K562 (cell line): ENCODE results near the gene SLC2A4. TPM values are rescaled to one million over a fixed set of nuclear protein-coding genes. Genes with fewer than 3 reads are reported as not detected.

Experiments used
- C11orf30 ChIP-seq: fragments of 450-650 bp; IDR thresholded peaks from 2 replicates; pipeline ENCODE4 v1.6.1; 2016; ENCODE audit warnings: low read depth, mild to moderate bottlenecking
- DNMT1 ChIP-seq: fragments of 450-650 bp; IDR thresholded peaks from 2 replicates; pipeline ENCODE4 v1.6.1; 2016; ENCODE audit warnings: antibody characterized with exemption, mild to moderate bottlenecking
- ELF4 ChIP-seq: fragments of 450-650 bp; formaldehyde crosslinking; IDR thresholded peaks from 2 replicates; pipeline ENCODE4 v1.4.0; 2022; ENCODE audit warnings: missing genetic modification characterization
- HOXB6 ChIP-seq: fragments of 250-450 bp; sonication (Bioruptor Pico); IDR thresholded peaks from 2 replicates; pipeline ENCODE4 v1.5.1; 2022; ENCODE audit warnings: mild to moderate bottlenecking, borderline replicate concordance
- KAT2B ChIP-seq: IDR thresholded peaks from one replicate; pipeline ENCODE4 v1.6.1; 2012; ENCODE audit warnings: low read depth, mild to moderate bottlenecking, control low read depth, inconsistent platforms, low read length, moderate library complexity
- MAFG ChIP-seq: fragments of 450-650 bp; conservative IDR thresholded peaks from 2 replicates; pipeline ENCODE4 v1.6.1; 2016; ENCODE audit warnings: missing genetic modification characterization, missing compliant biosample characterization
- MEF2A ChIP-seq: IDR thresholded peaks from 2 replicates; pipeline ENCODE4 v1.6.1; 2011; ENCODE audit warnings: low read depth, mild to moderate bottlenecking, low read length, moderate library complexity; ENCODE audit not compliant: control insufficient read depth
- MEIS2 ChIP-seq: fragments of 450-650 bp; IDR thresholded peaks from 2 replicates; pipeline ENCODE4 v1.6.1; 2014; ENCODE audit warnings: mild to moderate bottlenecking; ENCODE audit not compliant: partially characterized antibody
- NR4A1 ChIP-seq, 2 experiments: fragments of 250-450 bp in 1 of 2; fragments of 450-650 bp in 1 of 2; sonication (Bioruptor Pico) in 1 of 2; IDR thresholded peaks; 2 replicates each; pipeline versions ENCODE4 v1.4.0 to v1.6.1; 2016 to 2020; ENCODE audit warnings: mild to moderate bottlenecking in 2 of 2, missing compliant biosample characterization in 1 of 2, missing genetic modification characterization in 1 of 2, moderate library complexity in 1 of 2
- TEAD4 ChIP-seq, 2 experiments: sonication (generic) in 1 of 2; formaldehyde crosslinking in 1 of 2; IDR thresholded peaks; 2 replicates each; pipeline versions ENCODE4 v1.6.1 to v1.8.0; 2012 to 2022; ENCODE audit warnings: borderline replicate concordance in 1 of 2, inconsistent platforms in 1 of 2, low read length in 1 of 2, mild to moderate bottlenecking in 1 of 2, missing genetic modification reagents in 1 of 2
- ZNF830 ChIP-seq: fragments of 250-450 bp; sonication (Bioruptor Pico); IDR thresholded peaks from 2 replicates; pipeline ENCODE4 v1.5.0; 2021; ENCODE audit warnings: mild to moderate bottlenecking
- polyA plus RNA-seq, 8 experiments: library from polyadenylated mRNA; depleted of rRNA in 4 of 8; stranded (reverse) in 5 of 8; unstranded in 3 of 8; fragments of >200 nt; fragmentation: Nextera tagmentation in 2 of 8; fragmentation: Illumina TruSeq in 1 of 8; extraction: Ambion mirVana in 2 of 8; extraction: Trizol in 1 of 8; gene quantifications; 2 replicates each; pipeline versions ENCODE4 v1.2.1 to v1.2.3, GENCODE V29; 2011 to 2014; ENCODE audit warnings: inconsistent platforms in 1 of 8, missing spikeins in 1 of 8
- total RNA-seq, 7 experiments: library from RNA; depleted of rRNA in 6 of 7; stranded (reverse); fragments of >200 nt in 6 of 7; fragmentation: Illumina TruSeq in 2 of 7; extraction: Trizol in 2 of 7; gene quantifications; 2 replicates each; pipeline versions ENCODE4 v1.2.1 to v1.2.3, GENCODE V29; 2011 to 2021; ENCODE audit warnings: low replicate concordance in 1 of 7
- TF ChIP-seq, protein P1 (sequence below), 2 experiments: IDR thresholded peaks; 2 replicates each; pipeline ENCODE4 v1.6.1; 2011; ENCODE audit warnings: borderline replicate concordance in 1 of 2, control low read depth in 1 of 2, low read depth in 1 of 2, low read length in 1 of 2, mild to moderate bottlenecking in 1 of 2, mixed read lengths in 1 of 2, moderate library complexity in 1 of 2; ENCODE audit not compliant: insufficient read depth in 1 of 2, insufficient read length in 1 of 2, poor library complexity in 1 of 2, severe bottlenecking in 1 of 2; ENCODE audit errors: extremely low read depth in 1 of 2
- TF ChIP-seq, protein P2 (sequence below), 3 experiments: fragments of 200-800 bp in 1 of 3; fragments of 250-450 bp in 1 of 3; fragments of 450-650 bp in 1 of 3; sonication (Bioruptor Pico) in 1 of 3; sonication (Bioruptor generic) in 1 of 3; formaldehyde crosslinking in 1 of 3; IDR thresholded peaks; 2 replicates each; pipeline versions ENCODE4 v1.6.1 to v1.8.0; 2016 to 2022; ENCODE audit warnings: mild to moderate bottlenecking in 2 of 3, missing genetic modification characterization in 2 of 3, missing compliant biosample characterization in 1 of 3, moderate library complexity in 1 of 3
- TF ChIP-seq, protein P3 (sequence below): fragments of 250-450 bp; sonication (Bioruptor Pico); IDR thresholded peaks from 2 replicates; pipeline ENCODE4 v1.5.0; 2021; ENCODE audit warnings: mild to moderate bottlenecking, borderline replicate concordance
- TF ChIP-seq, protein P4 (sequence below): sonication (generic); formaldehyde crosslinking; IDR thresholded peaks from 2 replicates; pipeline ENCODE4 v1.8.0; 2022; ENCODE audit warnings: mild to moderate bottlenecking, low read depth, missing genetic modification reagents

The SLC2A4 gene
- total and polyA plus RNA-seq, 9 of the 15 experiments (the other 6 are each of a cell fraction or from before 2014, with no cell fraction given) = 0.74 to 3.5 (median 1.6) TPM

DNA sequence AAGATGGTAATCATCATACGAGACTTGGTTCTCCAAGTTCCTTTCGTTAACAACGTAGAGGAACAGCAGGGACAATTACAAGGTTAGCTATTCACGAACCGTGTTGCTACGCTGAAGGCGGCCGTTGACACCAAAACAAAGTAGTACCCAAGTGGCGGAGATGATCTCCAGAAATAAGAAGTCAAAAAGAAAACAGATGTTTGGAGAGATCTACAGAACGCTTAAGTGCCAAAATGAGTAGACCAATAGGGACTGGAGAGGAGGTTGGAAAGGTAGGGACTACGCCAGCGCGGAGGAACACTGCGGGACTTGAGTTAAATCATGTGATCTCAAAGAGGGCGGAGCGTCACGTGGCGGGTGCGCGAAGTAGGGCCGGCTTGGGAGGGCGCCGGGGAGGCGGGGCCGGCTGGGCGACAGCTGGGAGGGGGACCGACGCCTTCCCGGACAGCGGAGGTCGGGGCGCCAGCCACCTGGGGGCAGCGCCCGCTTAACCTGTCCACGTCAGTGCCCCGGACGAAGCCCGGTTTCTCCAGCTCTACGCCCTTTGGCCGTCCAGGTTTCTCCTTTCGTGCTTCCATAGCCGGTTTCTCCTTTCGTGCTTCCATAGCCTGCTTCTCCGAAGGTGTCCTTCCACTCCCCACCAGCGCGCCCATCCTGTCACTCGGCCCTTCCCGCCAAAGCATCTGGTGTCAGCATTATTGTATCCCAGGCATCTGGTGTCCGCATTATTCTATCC is 38.6 kb upstream of the SLC2A4 start (continued):
- TF ChIP-seq NR4A1 (CRISPR knock-in tag; IDR thresholded peaks at IDR 0.05) = no peak
- TF ChIP-seq NR4A1 (tag; IDR thresholded peaks at IDR 0.05) = no peak
- no peak for TF ChIP-seq MAFG (tag)
- TF ChIP-seq ZNF830 (CRISPR knock-in tag) = no peak
- TF ChIP-seq MEF2A = no peak
- TF ChIP-seq, protein P1, sequence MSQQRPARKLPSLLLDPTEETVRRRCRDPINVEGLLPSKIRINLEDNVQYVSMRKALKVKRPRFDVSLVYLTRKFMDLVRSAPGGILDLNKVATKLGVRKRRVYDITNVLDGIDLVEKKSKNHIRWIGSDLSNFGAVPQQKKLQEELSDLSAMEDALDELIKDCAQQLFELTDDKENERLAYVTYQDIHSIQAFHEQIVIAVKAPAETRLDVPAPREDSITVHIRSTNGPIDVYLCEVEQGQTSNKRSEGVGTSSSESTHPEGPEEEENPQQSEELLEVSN (IDR thresholded peaks at IDR 0.05; ENCODE audit: borderline replicate concordance in 1 of 2, extremely low read depth in 1 of 2, insufficient read depth in 1 of 2, insufficient read length in 1 of 2, low read depth in 1 of 2, low read length in 1 of 2, poor library complexity in 1 of 2, severe bottlenecking in 1 of 2) = peak; percentile 16 to 33
- no peak for TF ChIP-seq HOXB6 (CRISPR knock-in tag)
- TF ChIP-seq, protein P2, sequence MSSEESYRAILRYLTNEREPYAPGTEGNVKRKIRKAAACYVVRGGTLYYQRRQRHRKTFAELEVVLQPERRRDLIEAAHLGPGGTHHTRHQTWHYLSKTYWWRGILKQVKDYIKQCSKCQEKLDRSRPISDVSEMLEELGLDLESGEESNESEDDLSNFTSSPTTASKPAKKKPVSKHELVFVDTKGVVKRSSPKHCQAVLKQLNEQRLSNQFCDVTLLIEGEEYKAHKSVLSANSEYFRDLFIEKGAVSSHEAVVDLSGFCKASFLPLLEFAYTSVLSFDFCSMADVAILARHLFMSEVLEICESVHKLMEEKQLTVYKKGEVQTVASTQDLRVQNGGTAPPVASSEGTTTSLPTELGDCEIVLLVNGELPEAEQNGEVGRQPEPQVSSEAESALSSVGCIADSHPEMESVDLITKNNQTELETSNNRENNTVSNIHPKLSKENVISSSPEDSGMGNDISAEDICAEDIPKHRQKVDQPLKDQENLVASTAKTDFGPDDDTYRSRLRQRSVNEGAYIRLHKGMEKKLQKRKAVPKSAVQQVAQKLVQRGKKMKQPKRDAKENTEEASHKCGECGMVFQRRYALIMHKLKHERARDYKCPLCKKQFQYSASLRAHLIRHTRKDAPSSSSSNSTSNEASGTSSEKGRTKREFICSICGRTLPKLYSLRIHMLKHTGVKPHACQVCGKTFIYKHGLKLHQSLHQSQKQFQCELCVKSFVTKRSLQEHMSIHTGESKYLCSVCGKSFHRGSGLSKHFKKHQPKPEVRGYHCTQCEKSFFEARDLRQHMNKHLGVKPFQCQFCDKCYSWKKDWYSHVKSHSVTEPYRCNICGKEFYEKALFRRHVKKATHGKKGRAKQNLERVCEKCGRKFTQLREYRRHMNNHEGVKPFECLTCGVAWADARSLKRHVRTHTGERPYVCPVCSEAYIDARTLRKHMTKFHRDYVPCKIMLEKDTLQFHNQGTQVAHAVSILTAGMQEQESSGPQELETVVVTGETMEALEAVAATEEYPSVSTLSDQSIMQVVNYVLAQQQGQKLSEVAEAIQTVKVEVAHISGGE (CRISPR knock-in tag; IDR thresholded peaks at IDR 0.05) = no peak
- peak; percentile 98 for TF ChIP-seq DNMT1
- no peak for TF ChIP-seq TEAD4 (IDR thresholded peaks at IDR 0.05; ENCODE audit: low read length)
- no peak for TF ChIP-seq TEAD4 (CRISPR knock-in tag; IDR thresholded peaks at IDR 0.05; ENCODE audit: borderline replicate concordance)
- TF ChIP-seq MEIS2 = no peak
- TF ChIP-seq ELF4 (CRISPR knock-in tag) = peak; percentile 67; the same call in 1 of the 2 replicates
- TF ChIP-seq, protein P3, sequence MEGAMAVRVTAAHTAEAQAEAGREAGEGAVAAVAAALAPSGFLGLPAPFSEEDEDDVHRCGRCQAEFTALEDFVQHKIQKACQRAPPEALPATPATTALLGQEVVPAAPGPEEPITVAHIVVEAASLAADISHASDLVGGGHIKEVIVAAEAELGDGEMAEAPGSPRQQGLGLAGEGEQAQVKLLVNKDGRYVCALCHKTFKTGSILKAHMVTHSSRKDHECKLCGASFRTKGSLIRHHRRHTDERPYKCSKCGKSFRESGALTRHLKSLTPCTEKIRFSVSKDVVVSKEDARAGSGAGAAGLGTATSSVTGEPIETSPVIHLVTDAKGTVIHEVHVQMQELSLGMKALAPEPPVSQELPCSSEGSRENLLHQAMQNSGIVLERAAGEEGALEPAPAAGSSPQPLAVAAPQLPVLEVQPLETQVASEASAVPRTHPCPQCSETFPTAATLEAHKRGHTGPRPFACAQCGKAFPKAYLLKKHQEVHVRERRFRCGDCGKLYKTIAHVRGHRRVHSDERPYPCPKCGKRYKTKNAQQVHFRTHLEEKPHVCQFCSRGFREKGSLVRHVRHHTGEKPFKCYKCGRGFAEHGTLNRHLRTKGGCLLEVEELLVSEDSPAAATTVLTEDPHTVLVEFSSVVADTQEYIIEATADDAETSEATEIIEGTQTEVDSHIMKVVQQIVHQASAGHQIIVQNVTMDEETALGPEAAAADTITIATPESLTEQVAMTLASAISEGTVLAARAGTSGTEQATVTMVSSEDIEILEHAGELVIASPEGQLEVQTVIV (CRISPR knock-in tag) = no peak
- TF ChIP-seq, protein P4, sequence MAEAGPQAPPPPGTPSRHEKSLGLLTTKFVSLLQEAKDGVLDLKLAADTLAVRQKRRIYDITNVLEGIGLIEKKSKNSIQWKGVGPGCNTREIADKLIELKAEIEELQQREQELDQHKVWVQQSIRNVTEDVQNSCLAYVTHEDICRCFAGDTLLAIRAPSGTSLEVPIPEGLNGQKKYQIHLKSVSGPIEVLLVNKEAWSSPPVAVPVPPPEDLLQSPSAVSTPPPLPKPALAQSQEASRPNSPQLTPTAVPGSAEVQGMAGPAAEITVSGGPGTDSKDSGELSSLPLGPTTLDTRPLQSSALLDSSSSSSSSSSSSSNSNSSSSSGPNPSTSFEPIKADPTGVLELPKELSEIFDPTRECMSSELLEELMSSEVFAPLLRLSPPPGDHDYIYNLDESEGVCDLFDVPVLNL (CRISPR knock-in tag) = no peak
- TF ChIP-seq KAT2B = no peak
- TF ChIP-seq C11orf30 = peak; percentile 84
